Measurements from ENCODE around the gene HMG20A. TPM values are rescaled to one million over a fixed set of nuclear protein-coding genes. Genes with fewer than 3 reads are reported as not detected.

The HMG20A gene
- polyA plus RNA-seq, 1 donor from 2014 or later: 34.2 TPM

DNA sequence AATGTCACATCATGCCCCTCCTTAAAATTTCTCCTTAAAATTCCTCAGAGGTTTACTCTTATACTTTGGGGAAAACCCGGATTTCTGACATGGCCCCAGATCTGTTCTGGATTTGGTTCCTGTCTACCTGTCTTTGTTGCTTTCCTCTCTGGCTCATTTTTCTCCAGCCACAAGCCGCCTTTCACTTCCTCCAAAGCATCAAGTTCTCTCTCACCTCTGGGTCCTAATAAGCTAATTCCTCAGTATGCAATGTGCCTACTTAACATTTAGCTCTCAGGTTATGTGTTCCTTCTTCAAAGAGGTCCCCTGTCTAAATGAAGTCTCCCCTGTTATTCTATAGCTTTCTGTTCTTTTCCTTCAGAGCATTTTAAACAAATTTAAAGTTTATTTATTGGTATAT, 16.1 kb downstream of the HMG20A start:
- peak overlapping the region in 2 of 3 donors; percentile 53 to 80 for H3K27ac Mint-ChIP-seq
- H3K4me3 Mint-ChIP-seq: peak overlapping the region in 1 of 4 donors; percentile 72

DNA sequence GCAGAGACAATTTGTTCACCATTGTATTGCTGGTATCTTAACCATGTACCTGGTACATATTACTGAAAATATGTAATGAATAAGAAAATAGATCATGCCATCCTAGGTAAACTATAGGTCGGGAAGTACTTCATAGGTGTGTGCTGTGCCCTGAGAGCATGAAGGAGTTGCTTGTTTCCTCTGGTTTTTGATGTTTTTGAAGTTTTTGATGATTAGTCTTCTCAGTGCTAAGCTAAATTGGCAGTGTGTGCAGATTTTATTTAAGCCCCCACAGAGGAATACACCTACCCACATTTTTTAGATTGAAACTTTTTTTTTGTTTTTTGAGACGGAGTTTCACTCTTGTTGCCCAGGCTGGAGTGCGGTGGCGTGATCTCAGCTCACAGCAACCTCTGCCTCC, 16.6 kb downstream of the HMG20A start:
- no peaks in the 10 kb centered on the region for H3K36me3 Mint-ChIP-seq
- H3K27me3 Mint-ChIP-seq: no peaks in the 10 kb centered on the region
- H3K4me3 Mint-ChIP-seq: peak overlapping the region in 1 of 4 donors; percentile 54
- H3K4me1 Mint-ChIP-seq: peaks cover 17 to 49% (median 22%) of the 10 kb centered on the region in 3 donors
- no peak overlapping the region for H3K27ac Mint-ChIP-seq
- H3K9me3 Mint-ChIP-seq: peaks cover 0 to 3% (median 0%) of the 10 kb centered on the region in 3 donors

More for the DNA sequence above, 16.1 kb downstream of the HMG20A start:
- Mint-ChIP-seq H3K9me3 (peaks cover 0 to 3% (median 0%) of the 10 kb centered on the region in 3 donors), H3K36me3 (no peaks in the 10 kb centered on the region), H3K4me1 (peaks cover 17 to 45% (median 21%) of the 10 kb centered on the region in 3 donors), H3K27me3 (no peaks in the 10 kb centered on the region)

DNA sequence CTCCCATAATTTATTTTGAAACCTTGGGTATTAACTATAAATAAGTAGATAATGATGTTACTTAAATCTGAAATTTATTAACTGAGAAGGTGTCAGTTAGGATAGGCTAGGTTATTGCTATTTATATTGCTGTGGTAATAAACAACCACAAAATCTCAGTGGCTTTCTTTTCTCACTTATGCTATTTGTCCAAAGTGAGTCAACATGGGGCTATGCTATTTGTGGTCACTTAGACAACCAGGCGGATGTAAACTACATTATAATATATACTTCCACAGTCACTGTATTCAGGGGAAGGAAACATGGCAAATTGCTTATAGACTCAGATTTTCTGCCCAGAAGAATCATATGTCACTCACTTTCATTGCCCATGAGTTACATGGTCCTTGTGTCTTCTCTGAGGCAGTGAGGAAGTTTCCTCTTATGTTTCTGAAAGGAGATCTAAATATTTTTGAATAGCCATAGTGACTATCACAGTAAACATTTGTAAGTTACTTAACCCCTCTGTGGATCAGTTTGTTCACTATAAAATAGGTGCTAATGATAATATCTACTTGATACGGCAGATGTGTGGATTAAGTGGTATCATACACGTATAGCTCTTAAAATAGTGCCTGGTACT, 19.8 kb downstream of the HMG20A start:
- Mint-ChIP-seq H3K9me3 (peaks cover 0 to 3% (median 0%) of the 10 kb centered on the region in 3 donors), H3K27me3 (no peaks in the 10 kb centered on the region), H3K27ac (no peak overlapping the region)

DNA sequence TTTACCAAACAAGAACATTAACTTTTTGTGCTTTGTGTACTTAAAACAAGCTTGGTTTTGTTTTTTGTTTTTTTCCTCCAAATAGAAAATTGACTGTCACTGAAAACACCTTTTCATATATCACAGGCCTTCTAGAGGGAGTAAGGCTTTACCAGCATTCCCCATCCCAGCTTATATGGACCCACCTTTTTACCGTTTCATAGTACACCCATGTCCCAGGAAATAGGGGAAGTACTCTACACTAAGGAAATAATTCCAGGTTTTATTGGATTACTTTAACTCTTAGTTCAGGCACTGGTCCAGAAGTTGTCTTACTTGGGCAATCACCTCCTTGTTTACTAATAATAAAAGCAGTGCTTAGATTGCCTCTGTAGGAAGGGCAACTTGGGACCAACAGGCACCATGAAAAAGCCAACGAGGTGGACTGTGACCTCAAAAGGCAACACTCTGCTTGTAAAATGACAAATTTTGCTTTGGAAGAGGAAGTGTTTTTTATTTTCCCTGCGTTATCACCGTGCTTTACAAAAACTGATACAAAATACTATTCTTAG, 26.2 kb downstream of the HMG20A start:
- Mint-ChIP-seq H3K36me3 (peaks cover 6% of the 10 kb centered on the region), H3K9me3 (no peaks in the 10 kb centered on the region), H3K27me3 (no peaks in the 10 kb centered on the region), H3K4me1 (peaks cover 8 to 32% (median 24%) of the 10 kb centered on the region in 3 donors), H3K27ac (no peak overlapping the region), H3K4me3 (peak overlapping the region in 1 of 4 donors; percentile 37)

More for the DNA sequence above, 19.8 kb downstream of the HMG20A start:
- Mint-ChIP-seq H3K4me3 (no peak overlapping the region), H3K4me1 (peaks cover 15 to 44% (median 27%) of the 10 kb centered on the region in 3 donors), H3K36me3 (no peaks in the 10 kb centered on the region)

DNA sequence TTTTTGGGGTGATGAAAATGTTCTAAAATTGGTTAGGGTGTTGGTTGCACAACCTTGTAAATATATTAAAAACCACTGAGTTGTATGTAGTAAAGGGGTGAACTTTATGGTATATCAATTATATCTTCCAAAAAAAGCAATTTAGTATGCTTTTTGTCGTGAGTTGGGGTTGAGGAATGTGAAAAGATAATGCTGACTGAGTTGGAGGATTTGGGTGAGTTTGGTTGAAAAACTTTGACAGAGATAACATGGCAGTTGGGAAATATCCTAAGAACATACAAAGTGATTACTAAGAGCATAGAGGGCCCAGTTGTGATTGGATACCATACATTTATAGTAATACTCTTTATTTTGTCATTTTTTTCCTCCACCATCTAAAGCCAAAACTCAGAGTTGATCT, 33.6 kb downstream of the HMG20A start:
- H3K4me1 Mint-ChIP-seq: peaks cover 16 to 31% (median 21%) of the 10 kb centered on the region in 3 donors
- H3K27ac Mint-ChIP-seq: no peak overlapping the region
- H3K36me3 Mint-ChIP-seq: peaks cover 5% of the 10 kb centered on the region
- H3K27me3 Mint-ChIP-seq: no peaks in the 10 kb centered on the region
- H3K4me3 Mint-ChIP-seq: no peak overlapping the region
- H3K9me3 Mint-ChIP-seq: no peaks in the 10 kb centered on the region

DNA sequence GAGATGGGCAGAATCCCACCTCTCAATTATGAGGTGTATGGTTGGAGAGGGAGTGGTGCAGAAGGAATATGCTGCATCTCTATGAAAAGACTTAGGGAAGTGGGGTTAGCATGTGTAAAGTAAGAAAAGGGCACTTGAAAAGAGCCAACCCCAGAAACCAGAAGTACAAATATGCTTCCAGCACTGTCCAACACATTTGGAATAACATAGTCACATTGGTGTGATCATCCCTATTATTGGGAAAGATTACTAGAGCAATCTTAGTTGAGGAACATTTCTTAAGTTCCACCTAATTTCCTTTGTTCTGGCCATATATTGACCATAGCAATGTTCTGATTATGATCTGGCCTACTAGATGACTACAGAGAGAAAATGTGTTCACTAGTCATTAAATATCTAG, 34.3 kb downstream of the HMG20A start:
- H3K4me3 Mint-ChIP-seq: no peak overlapping the region
- peaks cover 18 to 31% (median 20%) of the 10 kb centered on the region in 3 donors for H3K4me1 Mint-ChIP-seq
- H3K27me3 Mint-ChIP-seq: no peaks in the 10 kb centered on the region
- peaks cover 5% of the 10 kb centered on the region for H3K36me3 Mint-ChIP-seq
- no peaks in the 10 kb centered on the region for H3K9me3 Mint-ChIP-seq
- no peak overlapping the region for H3K27ac Mint-ChIP-seq

DNA sequence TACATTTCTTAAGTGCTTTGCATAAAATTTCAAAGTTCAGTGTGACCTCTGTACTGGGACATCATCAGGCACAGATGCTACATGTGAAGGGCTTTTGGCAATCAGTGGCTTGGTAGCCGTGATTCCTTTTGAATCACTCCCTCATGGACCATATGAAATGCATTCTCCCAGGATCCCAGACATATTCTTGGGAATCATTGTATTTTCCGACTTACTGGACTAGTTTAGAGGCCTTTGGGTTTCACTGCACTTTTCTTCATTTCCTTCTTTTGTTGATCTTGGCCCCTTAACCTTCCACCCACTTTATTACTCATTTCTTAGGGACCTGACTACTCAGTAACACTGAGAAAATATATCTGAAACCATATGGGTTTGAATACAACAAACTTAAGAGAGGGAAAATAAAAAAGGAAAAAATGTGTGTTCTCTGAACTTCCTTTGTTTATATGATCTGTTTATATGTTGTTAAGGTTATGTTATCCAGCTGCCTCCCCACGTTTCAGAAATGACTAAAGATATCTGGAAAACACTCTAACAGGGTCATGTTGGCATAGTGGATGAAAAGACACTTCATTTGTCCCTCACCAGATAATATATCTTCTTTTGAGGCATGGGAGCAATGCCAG, 35.1 kb downstream of the HMG20A start:
- H3K4me1 Mint-ChIP-seq: peaks cover 18 to 31% (median 20%) of the 10 kb centered on the region in 3 donors

DNA sequence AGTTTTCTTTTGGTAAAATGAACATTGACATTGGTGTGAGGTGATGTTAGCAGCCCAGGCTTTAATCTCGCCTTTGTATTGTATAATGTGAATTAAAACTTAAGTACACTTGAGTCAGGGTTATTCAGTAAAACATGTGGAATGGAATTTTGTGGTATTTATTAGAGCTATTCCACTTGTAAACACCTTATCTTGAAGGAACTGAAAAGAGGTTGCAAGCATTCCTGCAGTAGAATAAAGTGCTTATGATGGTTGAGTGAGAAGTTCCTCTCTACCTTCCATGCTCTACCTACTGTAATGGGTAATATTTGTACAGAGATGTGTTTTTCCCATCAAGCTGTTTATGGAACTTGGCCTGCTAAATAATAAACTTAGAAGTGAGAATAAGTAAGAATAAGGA, 36.1 kb downstream of the HMG20A start:
- peaks cover 18 to 31% (median 20%) of the 10 kb centered on the region in 3 donors for H3K4me1 Mint-ChIP-seq
- no peak overlapping the region for H3K4me3 Mint-ChIP-seq

More for the DNA sequence above, 35.1 kb downstream of the HMG20A start:
- Mint-ChIP-seq H3K36me3 (peaks cover 5% of the 10 kb centered on the region), H3K27me3 (no peaks in the 10 kb centered on the region), H3K9me3 (no peaks in the 10 kb centered on the region), H3K4me3 (no peak overlapping the region), H3K27ac (no peak overlapping the region)

DNA sequence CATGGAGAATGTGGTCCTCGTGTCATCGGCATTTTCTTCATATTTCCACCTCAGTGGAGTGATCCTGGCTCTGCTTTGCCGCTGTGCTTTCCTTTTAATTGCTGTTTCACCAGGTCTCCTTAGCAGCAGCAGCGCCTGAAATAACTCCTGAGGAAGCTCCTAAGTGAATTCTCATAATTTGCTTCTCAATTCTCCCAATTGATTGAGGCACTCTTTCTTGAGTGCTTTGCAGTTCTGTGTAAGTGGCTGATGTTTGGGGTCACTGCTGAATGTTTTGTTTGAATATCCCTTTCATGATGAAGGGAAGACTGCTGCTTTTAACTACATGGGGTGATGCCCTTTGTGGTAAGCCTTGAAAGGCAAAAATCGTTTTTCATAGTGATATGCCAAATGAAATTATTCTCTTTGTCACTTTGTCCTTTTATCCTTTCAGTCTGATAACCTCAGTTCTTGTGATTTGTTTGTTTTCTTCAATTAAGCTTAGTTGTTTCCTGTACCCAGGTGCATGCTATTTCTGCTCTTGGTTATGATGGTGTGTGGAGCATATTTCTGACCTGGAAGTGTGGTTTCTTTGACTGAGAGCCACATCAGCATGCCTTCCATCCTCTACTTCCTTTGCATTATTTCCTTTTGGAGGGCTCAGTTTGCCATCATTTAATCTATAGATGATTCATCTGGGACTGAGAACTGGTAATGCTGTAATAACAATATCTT, 36.7 kb downstream of the HMG20A start:
- Mint-ChIP-seq H3K36me3 (peaks cover 5% of the 10 kb centered on the region), H3K27me3 (no peaks in the 10 kb centered on the region), H3K4me1 (peaks cover 18 to 30% (median 20%) of the 10 kb centered on the region in 3 donors), H3K9me3 (no peaks in the 10 kb centered on the region), H3K4me3 (no peak overlapping the region), H3K27ac (no peak overlapping the region)

More for the DNA sequence above, 36.1 kb downstream of the HMG20A start:
- Mint-ChIP-seq H3K27me3 (no peaks in the 10 kb centered on the region), H3K9me3 (no peaks in the 10 kb centered on the region), H3K27ac (no peak overlapping the region), H3K36me3 (peaks cover 5% of the 10 kb centered on the region)

DNA sequence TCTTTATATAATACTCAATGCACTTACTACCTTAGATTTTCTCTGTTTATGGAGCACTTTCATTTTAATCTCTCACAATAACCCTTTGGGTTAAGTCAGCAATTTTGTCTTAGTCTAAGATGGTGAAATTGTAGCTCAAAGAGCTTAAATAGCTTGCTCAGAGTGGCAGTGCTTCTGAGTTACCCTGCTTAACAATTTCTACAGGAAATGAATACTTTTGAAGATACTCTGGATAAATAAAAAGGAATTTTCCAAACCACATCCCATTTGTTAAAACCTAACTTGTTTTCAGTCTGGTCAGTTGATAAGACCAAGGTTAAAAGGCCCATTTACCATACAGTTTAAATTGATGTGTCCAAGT, 37.2 kb downstream of the HMG20A start:
- Mint-ChIP-seq H3K4me1 (peaks cover 18 to 29% (median 20%) of the 10 kb centered on the region in 3 donors), H3K36me3 (peaks cover 5% of the 10 kb centered on the region), H3K4me3 (no peak overlapping the region), H3K9me3 (no peaks in the 10 kb centered on the region), H3K27me3 (no peaks in the 10 kb centered on the region), H3K27ac (no peak overlapping the region)

DNA sequence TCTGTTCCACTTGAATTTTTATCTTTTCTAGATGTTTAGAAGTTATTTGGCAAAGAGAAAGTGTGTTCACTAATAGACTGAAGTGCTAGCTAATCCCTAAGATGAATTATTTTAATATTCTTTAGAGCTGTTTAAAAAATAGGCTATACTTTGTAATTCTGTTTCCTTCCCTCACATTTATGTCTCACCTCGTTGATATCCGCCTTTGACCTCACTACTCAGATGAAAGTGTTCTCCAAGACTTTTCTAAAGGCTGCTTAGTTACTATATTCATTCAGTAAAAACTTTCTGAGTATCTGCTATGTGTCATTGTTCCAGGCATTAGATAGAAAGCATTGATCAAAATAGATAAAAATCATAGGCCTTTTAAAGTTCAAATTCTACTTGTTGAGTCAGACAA, 38.3 kb downstream of the HMG20A start:
- Mint-ChIP-seq H3K4me1 (peaks cover 18 to 29% (median 20%) of the 10 kb centered on the region in 3 donors), H3K9me3 (no peaks in the 10 kb centered on the region), H3K4me3 (no peak overlapping the region), H3K36me3 (peaks cover 5% of the 10 kb centered on the region), H3K27me3 (no peaks in the 10 kb centered on the region), H3K27ac (no peak overlapping the region)

DNA sequence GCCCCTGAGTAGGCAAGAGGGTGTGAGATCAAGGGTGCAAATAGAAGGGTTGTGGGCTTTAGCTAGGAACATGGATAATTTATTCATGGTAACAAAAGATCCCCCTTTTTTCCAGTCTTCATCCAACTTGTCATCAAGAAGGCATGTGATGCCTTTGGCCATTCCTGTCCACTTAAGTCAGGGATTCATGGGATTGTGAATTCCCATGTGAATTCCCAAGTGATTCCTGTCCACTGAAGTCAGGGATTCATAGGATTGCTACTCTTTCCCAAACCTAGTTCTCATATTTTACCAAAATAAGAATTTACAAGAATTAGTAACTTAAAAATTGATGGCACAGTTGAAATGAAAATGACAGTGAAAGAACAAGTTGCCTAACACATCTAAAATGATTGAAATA, 40.8 kb downstream of the HMG20A start:
- H3K9me3 Mint-ChIP-seq: no peaks in the 10 kb centered on the region
- peaks cover 9% of the 10 kb centered on the region for H3K36me3 Mint-ChIP-seq
- no peak overlapping the region for H3K27ac Mint-ChIP-seq
- H3K4me3 Mint-ChIP-seq: no peak overlapping the region
- peaks cover 13 to 18% (median 16%) of the 10 kb centered on the region in 3 donors for H3K4me1 Mint-ChIP-seq
- H3K27me3 Mint-ChIP-seq: no peaks in the 10 kb centered on the region

DNA sequence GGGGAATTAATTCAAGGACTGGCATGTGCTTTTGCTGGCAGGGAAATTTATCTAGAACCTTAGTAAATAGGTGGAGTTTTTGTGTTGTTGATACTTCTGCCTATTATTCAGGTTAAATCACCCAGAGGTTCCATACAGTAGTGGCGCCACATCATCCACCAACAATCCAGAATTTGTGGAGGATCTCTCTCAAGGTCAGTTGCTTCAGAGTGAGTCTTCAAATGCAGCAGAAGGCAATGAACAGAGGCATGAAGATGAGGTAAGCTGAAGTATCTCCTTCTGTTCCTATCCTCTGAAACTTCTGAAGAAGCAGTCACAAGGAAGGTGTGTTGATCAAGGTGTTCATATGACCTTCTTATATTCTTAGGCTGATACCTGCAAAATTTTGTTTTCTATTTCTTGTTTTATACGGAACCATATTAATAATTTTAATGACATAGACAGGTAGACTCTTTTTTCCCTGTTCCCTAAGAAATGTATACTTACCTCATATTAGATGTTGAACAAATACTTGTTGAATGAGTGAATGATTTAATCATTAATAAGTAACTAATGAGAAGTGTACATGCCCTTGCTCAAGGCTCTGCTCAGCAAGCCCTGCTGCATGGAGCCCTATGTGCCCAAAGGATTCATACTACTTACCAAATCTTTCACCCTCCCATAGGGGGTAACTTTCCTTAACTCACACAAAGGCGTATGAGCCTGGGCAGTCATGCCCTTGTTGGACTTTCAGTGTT, 43.6 kb downstream of the HMG20A start:
- Mint-ChIP-seq H3K27ac (no peak overlapping the region), H3K4me1 (peaks cover 2 to 4% (median 3%) of the 10 kb centered on the region in 3 donors), H3K4me3 (no peak overlapping the region), H3K27me3 (no peaks in the 10 kb centered on the region), H3K36me3 (peaks cover 21% of the 10 kb centered on the region), H3K9me3 (no peaks in the 10 kb centered on the region)

DNA sequence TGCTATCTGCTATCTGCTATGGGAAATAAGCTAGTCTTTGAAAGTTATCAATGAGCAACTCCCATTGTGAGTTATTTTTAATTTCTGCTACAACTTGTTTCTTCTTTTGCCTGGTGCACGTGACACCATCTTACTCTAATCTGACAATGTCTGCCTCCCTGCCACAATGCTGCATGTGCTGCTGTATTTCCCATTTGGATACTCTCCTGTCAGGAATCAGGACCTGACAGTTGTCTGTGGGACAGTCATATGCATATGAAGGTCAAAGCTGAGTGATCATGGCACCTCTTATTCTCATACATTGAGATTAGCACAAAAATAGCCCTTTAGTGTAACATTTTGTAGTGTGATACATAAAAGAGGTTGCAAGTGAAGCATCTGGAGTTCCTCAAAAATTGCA, 45.8 kb downstream of the HMG20A start:
- no peak overlapping the region for H3K4me3 Mint-ChIP-seq
- H3K27me3 Mint-ChIP-seq: no peaks in the 10 kb centered on the region
- H3K4me1 Mint-ChIP-seq: peaks cover 0 to 4% (median 3%) of the 10 kb centered on the region in 3 donors
- no peaks in the 10 kb centered on the region for H3K9me3 Mint-ChIP-seq
- H3K36me3 Mint-ChIP-seq: peaks cover 21% of the 10 kb centered on the region
- H3K27ac Mint-ChIP-seq: peak overlapping the region in 1 of 3 donors; percentile 38

Data from IgD-negative memory B cell (primary cell).